ENCODE data around the gene SMIM32. TPM values are rescaled to one million over a fixed set of nuclear protein-coding genes. Genes with fewer than 3 reads are reported as not detected.

SMIM32 gene
- total and polyA plus RNA-seq, 2 donors (not counting 3 experiments of a cell fraction or from before 2014, with no cell fraction given), result not detected

- H3K36me3 ChIP-seq (ENCODE audit: control insufficient read depth in 2 of 2, extremely low read depth in 1 of 2, insufficient read depth in 2 of 2, low read length in 2 of 2), result peaks cover 10 to 12% of the 10 kb centered on the region in 2 experiments
- dilution Hi-C loops (cut with MboI; ENCODE audit: extremely low pct_ligation_motif_present, low sequenced_read_pairs), result no loop called here
- no peaks in the 10 kb centered on the region for H3K9me3 ChIP-seq (replicated peaks; ENCODE audit: control insufficient read depth, insufficient read depth, low read length)
- no peaks in the 10 kb centered on the region for H3K9me1 ChIP-seq (replicated peaks; ENCODE audit: control insufficient read depth, extremely low read depth, insufficient read depth, low read length)
- H3K27ac ChIP-seq (ENCODE audit: insufficient read depth, low read depth, low read length), result no peak overlapping the region
- H3K4me3 ChIP-seq (replicated peaks in 1 of 3; ENCODE audit: insufficient read depth in 1 of 3, low read depth in 1 of 3, low read length in 3 of 3), result no peak overlapping the region
- DNase-seq (ENCODE audit: low read depth, low spot score) (no peak), FAIRE-seq (no peak)
- ChIA-PET CTCF (interaction anchor here (1.0 to 1.9 kb wide), 3 partner anchors 23 to 75 kb away, joined by 3 to 4 read pairs (median 3); partner anchors contain the start of gene SMAD5), POLR2A (no interaction called here)
- H2AFZ ChIP-seq (ENCODE audit: low read depth, low read length), result no peak overlapping the region
- BruUV-seq (replicated peaks), result no TSS peak
- intact Hi-C loops (cut with micrococcal nuclease), result no loop called here
- TF ChIP-seq CTCF (IDR thresholded peaks at IDR 0.05; ENCODE audit: extremely low read depth in 1 of 2, insufficient read depth in 1 of 2, low read depth in 1 of 2, low read length in 2 of 2), result no peak
- TF ChIP-seq JUN (IDR thresholded peaks at IDR 0.05; ENCODE audit: borderline replicate concordance, insufficient read depth, insufficient read length, low read depth), result no peak
- no peaks in the 10 kb centered on the region for H3K27me3 ChIP-seq (ENCODE audit: control insufficient read depth in 2 of 2, insufficient read depth in 2 of 2, low read length in 2 of 2)
- no peak overlapping the region for H3K4me2 ChIP-seq (ENCODE audit: insufficient read depth, low read length)
- no peaks in the 10 kb centered on the region for H3K4me1 ChIP-seq (ENCODE audit: control insufficient read depth, extremely low read depth, insufficient read depth, low read length)
- no peak overlapping the region for H3K9ac ChIP-seq (replicated peaks; ENCODE audit: extremely low read depth, insufficient read depth, low read length)
- H4K20me1 ChIP-seq (replicated peaks; ENCODE audit: control insufficient read depth, extremely low read depth, insufficient read depth, low read length), result peaks cover 2% of the 10 kb centered on the region
- H3K79me2 ChIP-seq (ENCODE audit: control insufficient read depth, insufficient read depth, low read length), result peaks cover 73% of the 10 kb centered on the region
Measured at GRCh38 chr5:136155761-136156160, 37.2 kb downstream of the SMIM32 start.

DNA sequence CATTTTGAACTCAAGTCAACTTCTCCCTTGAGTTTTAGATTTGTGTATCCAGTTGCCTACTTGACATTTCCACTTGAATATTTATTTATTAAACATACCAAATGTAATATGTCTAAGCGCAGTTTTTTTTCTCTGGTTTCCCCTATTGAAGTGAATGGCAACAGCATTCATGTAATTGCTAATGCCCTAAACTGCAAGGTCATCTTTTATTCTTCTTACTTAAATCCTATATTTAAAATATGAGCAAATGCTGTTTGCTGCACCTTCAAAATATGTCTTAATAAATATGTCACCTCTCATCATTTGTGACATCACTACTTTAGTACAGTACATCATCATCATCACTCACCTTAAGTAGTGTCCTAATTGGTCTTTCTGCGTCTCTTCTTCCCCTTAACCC is 37.9 kb downstream of the SMIM32 start:
- Histone ChIP-seq H3K9me3 (replicated peaks; ENCODE audit: control insufficient read depth, insufficient read depth, low read length) (no peaks in the 10 kb centered on the region), H3K9ac (replicated peaks; ENCODE audit: extremely low read depth, insufficient read depth, low read length) (no peak overlapping the region), H3K4me3 (replicated peaks in 1 of 3; ENCODE audit: insufficient read depth in 1 of 3, low read depth in 1 of 3, low read length in 3 of 3) (no peak overlapping the region), H3K27me3 (ENCODE audit: control insufficient read depth in 2 of 2, insufficient read depth in 2 of 2, low read length in 2 of 2) (no peaks in the 10 kb centered on the region), H4K20me1 (replicated peaks; ENCODE audit: control insufficient read depth, extremely low read depth, insufficient read depth, low read length) (peaks cover 2% of the 10 kb centered on the region), H3K79me2 (ENCODE audit: control insufficient read depth, insufficient read depth, low read length) (peaks cover 75% of the 10 kb centered on the region), H3K4me2 (ENCODE audit: insufficient read depth, low read length) (no peak overlapping the region), H3K36me3 (ENCODE audit: control insufficient read depth in 2 of 2, extremely low read depth in 1 of 2, insufficient read depth in 2 of 2, low read length in 2 of 2) (peaks cover 10 to 12% of the 10 kb centered on the region in 2 experiments), H3K4me1 (ENCODE audit: control insufficient read depth, extremely low read depth, insufficient read depth, low read length) (no peaks in the 10 kb centered on the region), H3K9me1 (replicated peaks; ENCODE audit: control insufficient read depth, extremely low read depth, insufficient read depth, low read length) (no peaks in the 10 kb centered on the region), H2AFZ (ENCODE audit: low read depth, low read length) (no peak overlapping the region), H3K27ac (ENCODE audit: insufficient read depth, low read depth, low read length) (no peak overlapping the region)
- BruUV-seq (replicated peaks), result no TSS peak
- intact Hi-C loops (cut with micrococcal nuclease), result no loop called here
- dilution Hi-C loops (cut with MboI; ENCODE audit: extremely low pct_ligation_motif_present, low sequenced_read_pairs), result no loop called here
- no peak for FAIRE-seq
- TF ChIP-seq POLR2AphosphoS5 (IDR thresholded peaks at IDR 0.05; ENCODE audit: insufficient read depth, low read depth, low read length) (no peak), MYC (IDR thresholded peaks at IDR 0.05; ENCODE audit: low read depth, low read length) (no peak), EZH2 (IDR thresholded peaks at IDR 0.05; ENCODE audit: borderline replicate concordance, low read depth, low read length, severe bottlenecking) (no peak), MAX (IDR thresholded peaks at IDR 0.05; ENCODE audit: insufficient read depth, insufficient read length) (no peak), GATA2 (IDR thresholded peaks at IDR 0.05; ENCODE audit: insufficient read depth, insufficient read length, low read depth, low read length) (no peak), CTCF (IDR thresholded peaks at IDR 0.05; ENCODE audit: extremely low read depth in 1 of 2, insufficient read depth in 1 of 2, low read depth in 1 of 2, low read length in 2 of 2) (no peak), FOS (IDR thresholded peaks at IDR 0.05; ENCODE audit: borderline replicate concordance, insufficient read depth, low read length) (no peak), JUN (IDR thresholded peaks at IDR 0.05; ENCODE audit: borderline replicate concordance, insufficient read depth, insufficient read length, low read depth) (no peak), POLR2A (IDR thresholded peaks at IDR 0.05; ENCODE audit: low read depth, low read length) (no peak)
- no peak for DNase-seq (ENCODE audit: low read depth, low spot score)
- ChIA-PET POLR2A (no interaction called here), CTCF (interaction anchor here (1.9 kb wide), 1 partner anchor 74 kb away, joined by 4 read pairs; no protein-coding TSS in a partner anchor)

All from endothelial cell of umbilical vein (primary cell).